PC-3 (cell line): ENCODE measurements around the gene PLA2G4C. TPM values are rescaled to one million over a fixed set of nuclear protein-coding genes. Genes with fewer than 3 reads are reported as not detected.

ENCODE experiments used
- ATAC-seq: fragments of 200-7000 bp; cut with Tn5 transposase; 2 replicates; pipeline ENCODE4 v1.9.1; 2020; ENCODE audit warnings: mild to moderate bottlenecking, moderate library complexity
- BruUV-seq: library from RNA; stranded (reverse); fragments of 400-500 nt; replicated peaks from 2 replicates; lab custom pipeline; 2021; lab: Mats Ljungman, UMichigan
- CTCF ChIA-PET: fragments of 300-600 bp; sonication (Branson Sonifier 250); formaldehyde crosslinking; loops from one replicate; lab custom pipeline; 2022; ENCODE audit warnings: antibody characterized with exemption; lab: Charles Lee
- POLR2A ChIA-PET: fragments of 300-600 bp; sonication (Branson Sonifier 250); formaldehyde crosslinking; loops from one replicate; lab custom pipeline; 2022; ENCODE audit warnings: antibody characterized with exemption; ENCODE audit not compliant: unreplicated experiment; lab: Charles Lee
- DNase-seq: peaks from one replicate; pipeline ENCODE4 v3.0.0-alpha.2; 2015
- H2AFZ ChIP-seq: fragments of 300-600 bp; sonication (generic); 2 replicates; pipeline ENCODE4 v1.6.0; 2016; ENCODE audit warnings: antibody characterized with exemption, low read length
- H3F3A ChIP-seq: fragments of 300-600 bp; sonication (generic); one replicate; pipeline ENCODE4 v1.6.0; 2017; ENCODE audit warnings: antibody characterized with exemption, low read length, control low read depth, mild to moderate bottlenecking; ENCODE audit not compliant: unreplicated experiment
- H3K27ac ChIP-seq: fragments of 300-600 bp; sonication (generic); 2 replicates; pipeline ENCODE4 v1.5.1; 2016; ENCODE audit warnings: mild to moderate bottlenecking, low read length
- H3K27me3 ChIP-seq: fragments of 300-600 bp; sonication (generic); 2 replicates; pipeline ENCODE4 v1.6.1; 2016; ENCODE audit warnings: low read length, mixed read lengths
- H3K36me3 ChIP-seq: fragments of 300-600 bp; sonication (generic); 2 replicates; pipeline ENCODE4 v1.6.1; 2016; ENCODE audit warnings: low read depth, mixed run types, low read length, mixed read lengths
- H3K4me1 ChIP-seq: fragments of 300-600 bp; sonication (generic); 2 replicates; pipeline ENCODE4 v1.5.1; 2016; ENCODE audit warnings: low read length; ENCODE audit not compliant: insufficient read depth
- H3K4me2 ChIP-seq: fragments of 300-600 bp; sonication (generic); 2 replicates; pipeline ENCODE4 v1.6.0; 2016; ENCODE audit warnings: low read length
- H3K4me3 ChIP-seq: fragments of 300-600 bp; sonication (generic); 2 replicates; pipeline ENCODE4 v1.5.1; 2016; ENCODE audit warnings: mild to moderate bottlenecking, low read length, mixed read lengths
- H3K79me2 ChIP-seq: fragments of 300-600 bp; sonication (generic); 2 replicates; pipeline ENCODE4 v1.6.1; 2017; ENCODE audit warnings: low read length, mixed read lengths
- H3K9ac ChIP-seq: fragments of 300-600 bp; sonication (generic); 2 replicates; pipeline ENCODE4 v1.6.0; 2016; ENCODE audit warnings: mild to moderate bottlenecking, low read length
- H3K9me2 ChIP-seq: fragments of 300-600 bp; sonication (generic); replicated peaks from 2 replicates; pipeline ENCODE4 v1.6.1; 2016; ENCODE audit warnings: mixed run types, low read length, mixed read lengths
- H3K9me3 ChIP-seq: fragments of 300-600 bp; sonication (generic); 2 replicates; pipeline ENCODE4 v1.6.1; 2016; ENCODE audit warnings: low read length, mixed read lengths
- H4K20me1 ChIP-seq: fragments of 300-600 bp; sonication (generic); 2 replicates; pipeline ENCODE4 v1.6.1; 2016; ENCODE audit warnings: low read length, mixed read lengths
- EZH2 ChIP-seq: fragments of 300-600 bp; sonication (generic); IDR thresholded peaks from one replicate; pipeline ENCODE4 v1.6.1; 2017; ENCODE audit warnings: antibody characterized with exemption, mild to moderate bottlenecking, low read length; ENCODE audit not compliant: unreplicated experiment
- EZH2phosphoT487 ChIP-seq: fragments of 300-600 bp; sonication (generic); IDR thresholded peaks from 2 replicates; pipeline ENCODE4 v1.6.1; 2018; ENCODE audit warnings: mild to moderate bottlenecking, antibody characterized with exemption, low read length, borderline replicate concordance
- intact Hi-C: fragments of 100-400 bp; cut with micrococcal nuclease; formaldehyde crosslinking; loops from 2 replicates; pipeline ENCODE4 v1.9.0; 2023
- total RNA-seq: library from RNA; depleted of rRNA; stranded (reverse); fragments of >200 nt; gene quantifications from 2 replicates; pipeline ENCODE4 v1.2.3, GENCODE V29; 2014
- TF ChIP-seq, protein P1 (sequence below): fragments of 300-600 bp; sonication (generic); conservative IDR thresholded peaks from 2 replicates; pipeline ENCODE4 v1.5.1; 2017; ENCODE audit warnings: antibody characterized with exemption, low read depth, mild to moderate bottlenecking, low read length

Gene PLA2G4C
- total RNA-seq, 1 experiment from 2014 or later: 2.6 TPM

GRCh38 chr19:48108997-48109782, 1.4 kb downstream of the PLA2G4C start:
- ChIA-PET CTCF (no interaction called here), POLR2A (interaction anchor here (0.6 kb wide), 1 partner anchor 10 kb away, joined by 9 read pairs; no protein-coding TSS in a partner anchor)
- DNase-seq: no peak
- Histone ChIP-seq H3K9ac (no peak overlapping the region), H3K27me3 (no peaks in the 10 kb centered on the region), H3K4me2 (no peak overlapping the region), H4K20me1 (no peaks in the 10 kb centered on the region), H3K27ac (no peak overlapping the region), H3F3A (peaks cover 4% of the 10 kb centered on the region), H3K79me2 (no peaks in the 10 kb centered on the region), H3K4me3 (no peak overlapping the region), H2AFZ (no peak overlapping the region), H3K4me1 (0 out of 2 replicates have a peak, but pooled peaks cover 4% of the 10 kb centered on the region), H3K36me3 (no peaks in the 10 kb centered on the region), H3K9me3 (no peaks in the 10 kb centered on the region), H3K9me2 (no peaks in the 10 kb centered on the region)
- no peak for TF ChIP-seq EZH2phosphoT487
- no peak for TF ChIP-seq EZH2
- TF ChIP-seq, protein P1, sequence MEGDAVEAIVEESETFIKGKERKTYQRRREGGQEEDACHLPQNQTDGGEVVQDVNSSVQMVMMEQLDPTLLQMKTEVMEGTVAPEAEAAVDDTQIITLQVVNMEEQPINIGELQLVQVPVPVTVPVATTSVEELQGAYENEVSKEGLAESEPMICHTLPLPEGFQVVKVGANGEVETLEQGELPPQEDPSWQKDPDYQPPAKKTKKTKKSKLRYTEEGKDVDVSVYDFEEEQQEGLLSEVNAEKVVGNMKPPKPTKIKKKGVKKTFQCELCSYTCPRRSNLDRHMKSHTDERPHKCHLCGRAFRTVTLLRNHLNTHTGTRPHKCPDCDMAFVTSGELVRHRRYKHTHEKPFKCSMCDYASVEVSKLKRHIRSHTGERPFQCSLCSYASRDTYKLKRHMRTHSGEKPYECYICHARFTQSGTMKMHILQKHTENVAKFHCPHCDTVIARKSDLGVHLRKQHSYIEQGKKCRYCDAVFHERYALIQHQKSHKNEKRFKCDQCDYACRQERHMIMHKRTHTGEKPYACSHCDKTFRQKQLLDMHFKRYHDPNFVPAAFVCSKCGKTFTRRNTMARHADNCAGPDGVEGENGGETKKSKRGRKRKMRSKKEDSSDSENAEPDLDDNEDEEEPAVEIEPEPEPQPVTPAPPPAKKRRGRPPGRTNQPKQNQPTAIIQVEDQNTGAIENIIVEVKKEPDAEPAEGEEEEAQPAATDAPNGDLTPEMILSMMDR: no peak
- BruUV-seq: TSS peak; percentile 31
- ATAC-seq: no peak
- intact Hi-C loops: no loop called here

GRCh38 chr19:48103922-48104321, 6.7 kb downstream of the PLA2G4C start:
- H3K27ac ChIP-seq: no peak overlapping the region
- ATAC-seq (no peak), DNase-seq (no peak)
- H3K9me2 ChIP-seq: no peaks in the 10 kb centered on the region
- intact Hi-C loops: no loop called here
- H3K4me2 ChIP-seq: no peak overlapping the region
- no peak overlapping the region for H3K4me3 ChIP-seq
- no peaks in the 10 kb centered on the region for H3K27me3 ChIP-seq
- H3K79me2 ChIP-seq: no peaks in the 10 kb centered on the region
- H3K36me3 ChIP-seq: no peaks in the 10 kb centered on the region
- H3F3A ChIP-seq: no peaks in the 10 kb centered on the region
- no TSS peak for BruUV-seq
- no peaks in the 10 kb centered on the region for H3K4me1 ChIP-seq
- ChIA-PET POLR2A (no interaction called here), CTCF (interaction anchor here (0.7 kb wide), 1 partner anchor 87 kb away, joined by 4 read pairs; no protein-coding TSS in a partner anchor)
- H3K9me3 ChIP-seq: no peaks in the 10 kb centered on the region
- H4K20me1 ChIP-seq: no peaks in the 10 kb centered on the region
- H3K9ac ChIP-seq: no peak overlapping the region
- TF ChIP-seq, protein P1: no peak
- TF ChIP-seq EZH2phosphoT487 (no peak), EZH2 (no peak)
- no peak overlapping the region for H2AFZ ChIP-seq
